HG03139 (cell line): ENCODE results near the gene SMYD3.
A peak's percentile ranks its signal among the peaks of the same experiment; 100 is the strongest.
"Not testable (repeated sequence)": the region's sequence is repeated elsewhere in the genome, so short reads cannot be mapped to it uniquely, and the experiment has no call there.

ENCODE experiments used
- ATAC-seq: cut with Tn5 transposase; IDR thresholded peaks from one replicate; pipeline ENCODE4 v1.9.1; 2021; ENCODE audit not compliant: unreplicated experiment

The SMYD3 gene

GRCh38 chr1:245969283-245969682, 537.8 kb downstream of the SMYD3 start:
- ATAC-seq, result no peak

DNA sequence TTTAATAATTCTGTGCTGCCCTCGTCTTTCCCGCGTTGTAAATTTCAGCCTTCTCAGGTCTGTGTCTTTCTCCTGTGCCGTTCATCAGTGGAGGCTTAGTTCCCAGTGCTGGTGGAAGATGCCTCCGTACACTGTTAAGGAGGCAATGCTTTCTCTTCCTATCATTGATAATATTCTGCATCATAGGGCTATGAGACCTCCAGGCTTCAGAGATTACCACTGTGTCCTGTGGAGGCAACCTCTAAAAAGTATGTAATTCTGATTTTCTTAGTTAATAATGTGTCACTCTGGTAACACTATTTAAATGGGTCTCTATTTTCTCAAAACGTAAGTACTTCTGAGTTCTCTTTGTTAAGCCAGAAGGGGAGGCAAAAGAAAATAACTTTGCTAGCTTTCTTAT, 538.3 kb downstream of the SMYD3 start:
- no peak for ATAC-seq

DNA sequence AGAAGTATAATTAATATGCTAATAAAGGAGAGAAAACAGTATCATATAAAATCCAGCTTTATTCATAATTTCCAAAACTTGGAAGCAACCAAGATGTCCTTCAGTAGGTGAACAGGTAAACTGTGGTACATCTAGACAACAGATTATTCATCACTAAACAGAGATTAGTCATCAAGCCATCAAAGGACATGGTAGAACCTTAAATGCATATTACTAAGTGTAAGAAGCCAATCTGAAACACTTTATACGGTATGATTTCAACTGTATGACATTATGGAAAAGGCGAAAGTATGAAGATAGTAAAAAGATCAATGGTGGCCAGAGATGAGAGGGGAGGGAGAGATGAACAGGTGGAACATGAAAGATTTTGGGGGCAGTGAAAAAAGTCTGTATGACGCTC, 541.7 kb downstream of the SMYD3 start:
- no peak for ATAC-seq

DNA sequence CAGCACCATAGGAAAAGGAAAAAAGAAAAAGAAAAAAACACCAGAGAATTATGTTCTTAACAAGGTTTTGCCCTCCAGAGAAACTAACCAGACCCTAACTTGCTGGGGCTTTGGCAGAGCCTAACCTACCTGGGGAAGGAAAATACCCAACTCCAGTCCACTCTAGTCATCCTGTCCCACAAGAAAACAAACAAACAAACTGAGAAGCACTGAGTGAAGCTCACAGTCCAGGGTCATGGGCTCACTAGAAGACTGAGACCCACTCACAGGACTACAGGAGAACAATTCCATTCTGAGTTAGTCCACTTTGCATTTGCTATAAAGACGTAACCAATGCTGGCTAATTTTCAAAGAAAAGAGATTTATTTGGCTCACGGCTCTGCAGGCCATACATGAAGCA, 543.4 kb downstream of the SMYD3 start:
- ATAC-seq, result no peak

DNA sequence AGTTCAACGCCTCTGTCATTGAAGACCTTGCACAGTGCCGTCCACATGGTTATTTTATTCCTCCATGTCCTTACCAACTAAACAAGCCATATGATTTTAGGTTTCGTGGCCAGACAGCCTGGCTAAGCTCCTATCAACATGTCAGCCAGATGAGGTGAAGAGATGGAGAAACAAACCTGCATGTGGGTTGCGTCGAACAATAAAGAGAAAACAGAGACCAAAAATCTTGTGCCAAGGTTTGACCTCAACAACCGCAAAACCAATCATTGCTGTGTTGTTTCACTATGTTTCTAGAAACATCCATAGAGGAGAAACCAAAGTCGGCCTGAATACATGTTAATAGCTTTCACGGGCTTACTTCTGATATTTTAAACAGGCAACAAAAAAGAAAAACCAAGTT, 544.6 kb downstream of the SMYD3 start:
- no peak for ATAC-seq

DNA sequence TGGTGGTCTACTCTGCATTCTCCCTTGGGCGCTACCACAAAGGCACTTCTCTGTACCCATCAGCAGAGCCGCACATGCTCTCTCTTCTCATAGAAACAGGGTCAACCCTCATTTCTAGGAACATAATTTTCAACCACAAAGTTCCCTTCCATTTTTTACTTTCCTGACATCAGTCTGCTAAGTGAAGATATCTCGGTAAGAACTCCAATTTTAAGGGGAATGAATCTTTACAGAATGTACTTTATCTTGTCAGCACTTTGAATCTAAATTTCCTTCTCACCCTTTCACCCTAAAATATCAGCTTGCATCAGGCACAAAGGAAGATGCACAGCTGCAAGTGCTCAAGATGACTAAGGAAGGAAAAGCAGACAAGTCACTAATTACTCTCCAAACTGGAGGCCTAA, 545.9 kb downstream of the SMYD3 start:
- no peak for ATAC-seq

DNA sequence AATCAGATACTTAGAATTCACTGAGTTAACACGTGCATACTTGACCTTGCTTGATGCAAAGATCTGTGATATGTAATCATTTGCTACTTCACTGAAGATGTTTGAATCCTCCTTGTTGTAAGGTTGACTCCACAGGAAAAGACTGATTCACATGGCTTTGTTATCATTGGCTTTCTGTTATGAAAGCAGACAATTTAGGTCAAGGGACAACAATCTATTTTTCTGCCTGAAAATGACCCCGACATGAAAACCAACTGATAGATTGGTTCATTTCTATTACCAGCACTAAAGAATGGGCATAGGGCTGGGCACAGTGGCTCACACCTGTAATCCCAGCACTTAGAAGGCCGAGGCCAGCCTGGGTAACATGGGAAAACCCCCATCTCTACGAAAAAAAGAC, 546.9 kb downstream of the SMYD3 start:
- ATAC-seq, result no peak

GRCh38 chr1:245958016-245958415, 549.1 kb downstream of the SMYD3 start:
- ATAC-seq, result no peak

- no peak for ATAC-seq
Measured at GRCh38 chr1:245957427-245957826, 549.7 kb downstream of the SMYD3 start.

- ATAC-seq, result no peak
Measured at GRCh38 chr1:245956225-245956624, 550.9 kb downstream of the SMYD3 start.

GRCh38 chr1:245953876-245954660, 553.0 kb downstream of the SMYD3 start:
- ATAC-seq, result peak; percentile 45

DNA sequence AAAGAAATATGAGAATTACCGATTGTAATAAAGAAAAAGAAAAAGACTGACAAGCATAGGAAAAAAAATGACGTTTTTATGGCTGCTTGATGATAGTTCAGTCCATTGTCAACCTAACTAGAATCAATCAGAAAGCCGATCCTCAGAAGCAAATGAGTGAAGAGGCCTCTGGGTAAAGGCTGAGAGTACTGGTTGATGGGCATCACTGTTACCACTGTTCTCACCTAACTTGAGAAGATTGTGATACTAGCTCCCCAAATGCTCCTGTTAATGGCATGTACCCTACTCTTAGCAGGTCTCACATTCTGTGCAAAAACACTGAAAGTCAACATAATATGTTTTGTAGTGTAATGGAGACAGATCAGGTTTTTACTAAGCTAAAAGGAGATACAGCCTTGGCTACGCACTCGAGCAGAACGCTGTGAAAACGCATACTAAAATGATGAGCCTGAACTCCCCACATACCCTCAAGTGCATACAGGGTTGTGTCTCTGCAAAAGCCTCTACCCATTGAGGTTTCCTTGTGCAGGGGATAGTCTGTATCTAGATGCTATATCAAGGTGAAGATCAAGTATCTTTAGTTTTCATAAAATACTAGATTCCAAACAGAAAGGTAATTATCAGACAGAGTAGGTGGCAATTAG, 554.6 kb downstream of the SMYD3 start:
- ATAC-seq, result no peak

GRCh38 chr1:245948786-245949185, 558.3 kb downstream of the SMYD3 start:
- ATAC-seq, result no peak

GRCh38 chr1:245946905-245947304, 560.2 kb downstream of the SMYD3 start:
- ATAC-seq, result no peak

- not testable (repeated sequence) for ATAC-seq
Measured at GRCh38 chr1:245945136-245945535, 561.9 kb downstream of the SMYD3 start.

- ATAC-seq, result no peak
Measured at GRCh38 chr1:245942856-245943255, 564.2 kb downstream of the SMYD3 start.

GRCh38 chr1:245941771-245942170, 565.3 kb downstream of the SMYD3 start:
- ATAC-seq, result not testable (repeated sequence)

GRCh38 chr1:245939756-245940345, 567.2 kb downstream of the SMYD3 start:
- no peak for ATAC-seq

GRCh38 chr1:245938046-245938435, 569.0 kb downstream of the SMYD3 start:
- no peak for ATAC-seq

- ATAC-seq, result no peak
Measured at GRCh38 chr1:245937316-245938045, 569.6 kb downstream of the SMYD3 start.

DNA sequence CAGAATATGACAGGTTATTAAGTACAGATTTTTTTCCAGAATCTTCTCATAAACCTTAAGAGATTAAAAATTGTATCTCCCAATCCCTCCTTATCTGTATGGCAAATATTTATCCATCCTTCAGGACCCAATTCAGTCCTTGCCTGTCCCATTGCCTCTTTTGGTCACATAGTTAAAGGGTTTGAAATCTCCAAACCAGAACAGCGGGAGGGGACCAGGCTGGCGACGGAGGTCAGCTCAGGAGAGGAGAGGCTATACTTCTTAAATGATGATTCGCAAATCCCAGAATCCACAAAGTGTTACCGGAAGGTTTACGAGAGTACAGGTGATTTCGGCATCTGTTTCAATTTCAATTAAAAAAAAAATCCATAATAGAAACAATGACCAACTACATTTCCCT, 572.7 kb downstream of the SMYD3 start:
- ATAC-seq, result no peak
